Astrocyte (in vitro differentiated cells and primary cell): ENCODE results near the gene PRR36. TPM values are rescaled to one million over a fixed set of nuclear protein-coding genes. Genes with fewer than 3 reads are reported as not detected.

Experiments
- DNase-seq: peaks from one replicate; pipeline ENCODE4 v3.0.0-alpha.2; 2010; ENCODE audit warnings: low read depth
- FAIRE-seq: peaks from 2 replicates; lab custom pipeline; 2011; peaks lifted over from hg19 to GRCh38; lab: Jason Lieb, UNC
- H2AFZ ChIP-seq: 2 replicates; pipeline ENCODE4 v1.6.0; 2012; ENCODE audit warnings: low read depth, low read length, inconsistent platforms
- H3K27ac ChIP-seq: 2 replicates; pipeline ENCODE4 v1.5.1; 2011; ENCODE audit warnings: low read depth, low read length, inconsistent platforms
- H3K27me3 ChIP-seq: 2 replicates; pipeline ENCODE4 v1.6.0; 2011; ENCODE audit warnings: low read length, inconsistent platforms; ENCODE audit not compliant: insufficient read depth
- H3K36me3 ChIP-seq: 2 replicates; pipeline ENCODE4 v1.5.1; 2011; ENCODE audit warnings: low read length, inconsistent platforms; ENCODE audit not compliant: insufficient read depth
- H3K4me1 ChIP-seq: 2 replicates; pipeline ENCODE4 v1.5.1; 2011; ENCODE audit warnings: low read length, inconsistent platforms; ENCODE audit not compliant: insufficient read depth
- H3K4me2 ChIP-seq: 2 replicates; pipeline ENCODE4 v1.6.0; 2012; ENCODE audit warnings: low read length, inconsistent platforms
- H3K4me3 ChIP-seq: 2 replicates; pipeline ENCODE4 v1.5.1; 2011; ENCODE audit warnings: low read depth, mild to moderate bottlenecking, low read length, inconsistent platforms; ENCODE audit not compliant: insufficient read depth
- H3K79me2 ChIP-seq: 2 replicates; pipeline ENCODE4 v1.6.0; 2012; ENCODE audit warnings: mild to moderate bottlenecking, low read length, inconsistent platforms; ENCODE audit not compliant: insufficient read depth
- H3K9ac ChIP-seq: 2 replicates; pipeline ENCODE4 v1.6.0; 2012; ENCODE audit warnings: mild to moderate bottlenecking, low read length, inconsistent platforms
- H3K9me3 ChIP-seq: 2 replicates; pipeline ENCODE4 v1.5.1; 2012; ENCODE audit warnings: low read depth, mild to moderate bottlenecking, low read length, inconsistent platforms; ENCODE audit not compliant: insufficient read depth
- H4K20me1 ChIP-seq: 2 replicates; pipeline ENCODE4 v1.6.0; 2012; ENCODE audit warnings: low read length, inconsistent platforms; ENCODE audit not compliant: insufficient read depth
- H3K27ac Mint-ChIP-seq: one replicate; pipeline ENCODE4 v1.8.0; 2021; ENCODE audit warnings: mild to moderate bottlenecking, mixed read lengths; ENCODE audit not compliant: unreplicated experiment
- H3K27me3 Mint-ChIP-seq: one replicate; pipeline ENCODE4 v1.8.0; 2021; ENCODE audit warnings: low read depth, mixed read lengths; ENCODE audit not compliant: unreplicated experiment
- H3K36me3 Mint-ChIP-seq: one replicate; pipeline ENCODE4 v1.8.0; 2021; ENCODE audit warnings: low read depth, mixed read lengths; ENCODE audit not compliant: unreplicated experiment
- H3K4me1 Mint-ChIP-seq: one replicate; pipeline ENCODE4 v1.8.0; 2021; ENCODE audit warnings: low read depth, mixed read lengths; ENCODE audit not compliant: unreplicated experiment
- H3K4me3 Mint-ChIP-seq: one replicate; pipeline ENCODE4 v1.8.0; 2021; ENCODE audit warnings: mild to moderate bottlenecking, moderate library complexity, mixed read lengths; ENCODE audit not compliant: unreplicated experiment
- H3K9me3 Mint-ChIP-seq: one replicate; pipeline ENCODE4 v1.8.0; 2021; ENCODE audit warnings: mild to moderate bottlenecking, mixed read lengths; ENCODE audit not compliant: unreplicated experiment
- CTCF ChIP-seq: IDR thresholded peaks from 2 replicates; pipeline ENCODE4 v1.5.1; 2011; ENCODE audit warnings: low read depth, mild to moderate bottlenecking, inconsistent platforms, low read length, moderate library complexity; ENCODE audit not compliant: insufficient read depth
- EZH2 ChIP-seq: IDR thresholded peaks from 2 replicates; pipeline ENCODE4 v1.6.1; 2012; ENCODE audit warnings: mild to moderate bottlenecking, low read length, inconsistent platforms; ENCODE audit not compliant: insufficient read depth
- total RNA-seq: library from RNA; stranded (reverse); gene quantifications from 2 replicates; pipeline ENCODE4 v1.2.1, GENCODE V29; 2021

PRR36 gene
- total RNA-seq, 1 donor from 2014 or later, result 1.3 TPM

- H3K4me1 ChIP-seq, result no peaks in the 10 kb centered on the region
- no peaks in the 10 kb centered on the region for H3K27me3 ChIP-seq
- H3K4me3 ChIP-seq, result no peak overlapping the region
- TF ChIP-seq CTCF (no peak), EZH2 (no peak)
- Mint-ChIP-seq H3K4me3 (no peak overlapping the region), H3K27me3 (no peaks in the 10 kb centered on the region), H3K27ac (no peak overlapping the region), H3K36me3 (peaks cover 2% of the 10 kb centered on the region), H3K4me1 (no peaks in the 10 kb centered on the region), H3K9me3 (no peaks in the 10 kb centered on the region)
- H4K20me1 ChIP-seq, result peaks cover 40% of the 10 kb centered on the region
- FAIRE-seq (no peak), DNase-seq (no peak)
- no peak overlapping the region for H2AFZ ChIP-seq
- H3K27ac ChIP-seq, result no peak overlapping the region
- H3K9ac ChIP-seq, result no peak overlapping the region
- H3K9me3 ChIP-seq, result no peaks in the 10 kb centered on the region
- peaks cover 9% of the 10 kb centered on the region for H3K79me2 ChIP-seq
- no peak overlapping the region for H3K4me2 ChIP-seq
- H3K36me3 ChIP-seq, result no peaks in the 10 kb centered on the region
Observed at GRCh38 chr19:7844951-7845350, 29.2 kb downstream of the PRR36 start.

- Mint-ChIP-seq H3K4me3 (no peak overlapping the region), H3K9me3 (no peaks in the 10 kb centered on the region), H3K27me3 (no peaks in the 10 kb centered on the region), H3K27ac (no peak overlapping the region), H3K36me3 (peaks cover 4% of the 10 kb centered on the region), H3K4me1 (no peaks in the 10 kb centered on the region)
- Histone ChIP-seq H3K27me3 (no peaks in the 10 kb centered on the region), H3K79me2 (peaks cover 9% of the 10 kb centered on the region), H3K27ac (no peak overlapping the region), H3K4me3 (no peak overlapping the region), H2AFZ (no peak overlapping the region), H3K9me3 (no peaks in the 10 kb centered on the region), H3K4me1 (no peaks in the 10 kb centered on the region), H4K20me1 (peaks cover 40% of the 10 kb centered on the region), H3K36me3 (no peaks in the 10 kb centered on the region), H3K9ac (no peak overlapping the region), H3K4me2 (no peak overlapping the region)
- DNase-seq (no peak), FAIRE-seq (no peak)
- TF ChIP-seq CTCF (no peak), EZH2 (no peak)
Observed at GRCh38 chr19:7844405-7844804, 29.8 kb downstream of the PRR36 start.

DNA sequence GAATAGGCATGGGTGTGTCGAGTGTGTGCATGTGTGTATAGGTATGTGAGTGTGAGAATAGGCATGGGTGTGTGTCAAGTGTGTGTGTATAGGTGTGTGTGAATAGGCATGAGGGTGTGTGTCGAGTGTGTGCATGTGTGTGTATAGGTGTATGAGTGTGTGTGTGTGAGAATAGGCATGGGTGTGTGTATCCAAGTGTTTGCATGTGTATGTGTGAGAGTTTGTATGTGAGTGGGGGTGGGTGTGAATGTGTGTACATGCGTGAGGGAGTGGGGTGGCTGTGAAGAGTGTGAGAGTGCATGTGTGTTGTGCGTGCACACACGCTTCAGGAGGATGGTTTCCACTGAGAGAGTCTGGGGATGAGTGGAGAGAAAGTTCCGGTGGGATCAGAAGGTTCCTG, 30.7 kb downstream of the PRR36 start:
- no peak overlapping the region for H3K27ac ChIP-seq
- H3K36me3 Mint-ChIP-seq, result peaks cover 4% of the 10 kb centered on the region
- no peak for DNase-seq
- no peaks in the 10 kb centered on the region for H3K27me3 ChIP-seq
- H3K4me3 ChIP-seq, result no peak overlapping the region
- H2AFZ ChIP-seq, result no peak overlapping the region
- H3K9ac ChIP-seq, result no peak overlapping the region
- TF ChIP-seq CTCF (no peak), EZH2 (no peak)
- no peak overlapping the region for H3K27ac Mint-ChIP-seq
- no peak overlapping the region for H3K4me3 Mint-ChIP-seq
- no peak overlapping the region for H3K4me2 ChIP-seq
- no peaks in the 10 kb centered on the region for H3K27me3 Mint-ChIP-seq
- H3K79me2 ChIP-seq, result peaks cover 9% of the 10 kb centered on the region
- no peaks in the 10 kb centered on the region for H3K9me3 Mint-ChIP-seq
- no peak for FAIRE-seq
- H3K4me1 Mint-ChIP-seq, result no peaks in the 10 kb centered on the region
- no peaks in the 10 kb centered on the region for H3K9me3 ChIP-seq
- H3K36me3 ChIP-seq, result no peaks in the 10 kb centered on the region
- H4K20me1 ChIP-seq, result peaks cover 40% of the 10 kb centered on the region
- H3K4me1 ChIP-seq, result no peaks in the 10 kb centered on the region
